Osteoblast (primary cell): ENCODE results near the gene VARS2. TPM values are rescaled to one million over a fixed set of nuclear protein-coding genes. Genes with fewer than 3 reads are reported as not detected.

ENCODE experiments used
- DNase-seq: peaks from one replicate; pipeline ENCODE4 v3.0.0; 2011; ENCODE audit warnings: low spot score, mixed read lengths; ENCODE audit not compliant: insufficient read length; ENCODE audit errors: missing footprints
- H2AFZ ChIP-seq: 2 replicates; pipeline ENCODE4 v1.6.0; 2011; ENCODE audit warnings: mild to moderate bottlenecking, low read length
- H3K27ac ChIP-seq: 2 replicates; pipeline ENCODE4 v1.5.1; 2011; ENCODE audit warnings: mild to moderate bottlenecking, low read depth, low read length, moderate library complexity
- H3K27me3 ChIP-seq: 2 replicates; pipeline ENCODE4 v1.6.0; 2012; ENCODE audit warnings: mild to moderate bottlenecking, control low read depth, inconsistent platforms, low read length, moderate library complexity; ENCODE audit not compliant: insufficient read depth
- H3K36me3 ChIP-seq: 2 replicates; pipeline ENCODE4 v1.5.1; 2011; ENCODE audit warnings: mild to moderate bottlenecking, low read length, control low read depth, moderate library complexity; ENCODE audit not compliant: insufficient read depth
- H3K4me1 ChIP-seq: 2 replicates; pipeline ENCODE4 v1.5.1; 2011; ENCODE audit warnings: mild to moderate bottlenecking, low read length, control low read depth, moderate library complexity; ENCODE audit not compliant: insufficient read depth
- H3K4me2 ChIP-seq: 2 replicates; pipeline ENCODE4 v1.6.0; 2011; ENCODE audit warnings: mild to moderate bottlenecking, low read length; ENCODE audit not compliant: insufficient read depth
- H3K4me3 ChIP-seq: fragments of 200-600 bp; sonication (generic); 3 replicates; pipeline ENCODE4 v1.5.1; 2012; ENCODE audit warnings: mild to moderate bottlenecking, low read length, inconsistent platforms; ENCODE audit not compliant: insufficient read depth
- H3K79me2 ChIP-seq: 2 replicates; pipeline ENCODE4 v1.6.0; 2012; ENCODE audit warnings: mild to moderate bottlenecking, low read length, control low read depth, inconsistent platforms; ENCODE audit not compliant: insufficient read depth
- H3K9me3 ChIP-seq: 2 replicates; pipeline ENCODE4 v1.5.1; 2011; ENCODE audit warnings: low read depth, low read length, control low read depth
- H4K20me1 ChIP-seq: 2 replicates; pipeline ENCODE4 v1.6.0; 2012; ENCODE audit warnings: mild to moderate bottlenecking, low read length, control low read depth; ENCODE audit not compliant: insufficient read depth
- total RNA-seq: library from RNA; depleted of rRNA; stranded (reverse); fragments of >200 nt; gene quantifications from 2 replicates; pipeline ENCODE4 v1.2.3, GENCODE V29; 2012
- TF ChIP-seq, protein P1 (sequence below): IDR thresholded peaks from 2 replicates; pipeline ENCODE4 v1.5.1; 2011; ENCODE audit warnings: mild to moderate bottlenecking, low read depth, low read length, moderate library complexity; ENCODE audit errors: extremely low read depth

Gene VARS2
- total RNA-seq, 1 donor = 14.5 TPM

DNA sequence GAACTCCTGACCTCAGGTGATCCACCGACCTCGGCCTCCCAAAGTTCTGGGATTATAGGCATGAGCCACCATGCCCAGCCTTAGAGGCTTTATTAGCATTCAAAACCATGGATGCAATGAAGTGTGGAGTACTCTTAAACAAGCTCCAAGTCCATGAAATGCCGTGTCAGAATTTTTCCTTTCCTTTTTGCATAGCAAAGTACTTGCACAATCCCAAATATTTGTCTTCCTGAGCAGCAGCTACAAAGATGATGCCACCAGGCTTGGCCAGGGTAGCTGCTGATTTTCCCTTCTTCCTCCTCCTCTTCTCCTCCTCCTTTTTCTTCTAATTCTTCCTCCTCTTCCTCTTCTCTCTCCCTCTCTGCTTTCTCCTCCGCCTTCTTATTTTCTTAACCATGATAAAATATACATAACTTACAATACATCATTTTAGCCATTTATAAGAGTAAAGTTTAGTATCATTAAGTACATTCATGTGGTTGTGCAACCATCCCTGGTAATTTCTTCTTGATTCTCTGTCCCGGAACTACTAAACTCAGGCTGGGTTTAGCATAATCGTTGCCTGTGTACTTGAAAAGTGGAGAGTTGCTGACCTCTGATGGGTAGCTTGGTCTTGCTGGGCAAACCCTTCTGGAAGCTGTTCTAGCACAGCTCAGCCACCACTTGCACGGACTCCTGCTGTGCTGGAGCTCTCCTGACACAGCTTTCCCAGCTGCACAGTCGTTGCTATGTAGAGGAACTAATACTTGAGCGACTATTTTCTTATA is 47.1 kb downstream of the VARS2 start:
- Histone ChIP-seq H3K27ac (no peak overlapping the region), H3K4me2 (peak overlapping the region; percentile 15), H3K4me3 (no peak overlapping the region), H3K4me1 (peaks cover 5% of the 10 kb centered on the region), H3K27me3 (peaks cover 4% of the 10 kb centered on the region), H2AFZ (no peak overlapping the region), H4K20me1 (no peaks in the 10 kb centered on the region), H3K9me3 (no peaks in the 10 kb centered on the region), H3K36me3 (no peaks in the 10 kb centered on the region), H3K79me2 (no peaks in the 10 kb centered on the region)
- no peak for DNase-seq
- TF ChIP-seq, protein P1, sequence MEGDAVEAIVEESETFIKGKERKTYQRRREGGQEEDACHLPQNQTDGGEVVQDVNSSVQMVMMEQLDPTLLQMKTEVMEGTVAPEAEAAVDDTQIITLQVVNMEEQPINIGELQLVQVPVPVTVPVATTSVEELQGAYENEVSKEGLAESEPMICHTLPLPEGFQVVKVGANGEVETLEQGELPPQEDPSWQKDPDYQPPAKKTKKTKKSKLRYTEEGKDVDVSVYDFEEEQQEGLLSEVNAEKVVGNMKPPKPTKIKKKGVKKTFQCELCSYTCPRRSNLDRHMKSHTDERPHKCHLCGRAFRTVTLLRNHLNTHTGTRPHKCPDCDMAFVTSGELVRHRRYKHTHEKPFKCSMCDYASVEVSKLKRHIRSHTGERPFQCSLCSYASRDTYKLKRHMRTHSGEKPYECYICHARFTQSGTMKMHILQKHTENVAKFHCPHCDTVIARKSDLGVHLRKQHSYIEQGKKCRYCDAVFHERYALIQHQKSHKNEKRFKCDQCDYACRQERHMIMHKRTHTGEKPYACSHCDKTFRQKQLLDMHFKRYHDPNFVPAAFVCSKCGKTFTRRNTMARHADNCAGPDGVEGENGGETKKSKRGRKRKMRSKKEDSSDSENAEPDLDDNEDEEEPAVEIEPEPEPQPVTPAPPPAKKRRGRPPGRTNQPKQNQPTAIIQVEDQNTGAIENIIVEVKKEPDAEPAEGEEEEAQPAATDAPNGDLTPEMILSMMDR = no peak

DNA sequence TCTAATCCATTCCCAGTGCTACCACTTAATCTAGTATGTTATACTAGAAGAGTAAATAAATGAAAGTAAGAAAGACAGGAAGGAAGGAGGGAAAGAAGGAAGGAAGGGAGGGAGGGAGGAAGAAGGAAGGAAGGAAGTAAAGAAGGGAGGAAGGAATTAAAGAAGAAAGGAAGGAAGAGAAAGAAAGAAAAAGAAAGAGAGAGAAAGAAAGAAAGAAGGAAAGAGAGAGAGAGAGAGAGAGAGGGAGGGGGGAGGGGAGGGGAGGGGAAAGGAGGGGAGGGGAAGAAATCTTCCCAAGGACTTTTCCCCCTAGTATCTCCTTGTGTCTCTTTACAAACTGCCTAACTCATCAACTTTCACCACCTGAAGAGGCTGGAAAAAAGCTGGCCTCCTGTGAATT is 48.7 kb downstream of the VARS2 start:
- Histone ChIP-seq H3K9me3 (no peaks in the 10 kb centered on the region), H2AFZ (no peak overlapping the region), H3K27me3 (no peaks in the 10 kb centered on the region), H3K4me1 (peaks cover 2% of the 10 kb centered on the region), H3K27ac (no peak overlapping the region), H3K4me3 (no peak overlapping the region), H3K4me2 (no peak overlapping the region), H3K36me3 (no peaks in the 10 kb centered on the region), H4K20me1 (no peaks in the 10 kb centered on the region), H3K79me2 (no peaks in the 10 kb centered on the region)
- no peak for DNase-seq
- TF ChIP-seq, protein P1 = no peak

- Histone ChIP-seq H4K20me1 (no peaks in the 10 kb centered on the region), H3K79me2 (no peaks in the 10 kb centered on the region), H3K9me3 (no peaks in the 10 kb centered on the region), H3K36me3 (no peaks in the 10 kb centered on the region), H3K27me3 (no peaks in the 10 kb centered on the region), H2AFZ (no peak overlapping the region), H3K4me2 (no peak overlapping the region), H3K4me3 (no peak overlapping the region), H3K27ac (no peak overlapping the region), H3K4me1 (peaks cover 2% of the 10 kb centered on the region)
- DNase-seq = peak; percentile 31
- TF ChIP-seq, protein P1 = no peak
Observed at GRCh38 chr6:30963641-30964040, 49.6 kb downstream of the VARS2 start.

- no peak overlapping the region for H3K4me3 ChIP-seq
- H3K27me3 ChIP-seq = no peaks in the 10 kb centered on the region
- H3K27ac ChIP-seq = no peak overlapping the region
- no peaks in the 10 kb centered on the region for H4K20me1 ChIP-seq
- H3K9me3 ChIP-seq = no peaks in the 10 kb centered on the region
- H3K4me2 ChIP-seq = no peak overlapping the region
- no peak for DNase-seq
- no peaks in the 10 kb centered on the region for H3K36me3 ChIP-seq
- no peak overlapping the region for H2AFZ ChIP-seq
- no peaks in the 10 kb centered on the region for H3K79me2 ChIP-seq
- TF ChIP-seq, protein P1 = no peak
- peaks cover 2% of the 10 kb centered on the region for H3K4me1 ChIP-seq
Observed at GRCh38 chr6:30964075-30964474, 50.0 kb downstream of the VARS2 start.
